ENCODE results near the gene PIGN. TPM values are rescaled to one million over a fixed set of nuclear protein-coding genes. Genes with fewer than 3 reads are reported as not detected.

PIGN gene
- total and polyA plus RNA-seq, 8 donors, result 2.0 to 113 (median 23.8) TPM

GRCh38 chr18:62033207-62033606 lies 153.6 kb downstream of the PIGN start:
- H3K9me3 ChIP-seq, result no peaks in the 10 kb centered on the region
- no peaks in the 10 kb centered on the region for H3K36me3 ChIP-seq
- H3K27ac ChIP-seq, result no peak overlapping the region
- DNase-seq, result no peak
- intact Hi-C loops (cut with DNase I; ENCODE audit: low total_unique reads), result no loop called here
- TF ChIP-seq POLR2AphosphoS5 (IDR thresholded peaks at IDR 0.05) (no peak), POLR2A (IDR thresholded peaks at IDR 0.05) (no peak), EP300 (IDR thresholded peaks at IDR 0.05) (no peak), CTCF (IDR thresholded peaks at IDR 0.05) (no peak)
- no peak overlapping the region for H3K4me3 ChIP-seq
- H3K4me1 ChIP-seq, result peaks cover 0 to 5% (median 0%) of the 10 kb centered on the region in 4 donors
- no peaks in the 10 kb centered on the region for H3K27me3 ChIP-seq
- 73 to 82% (median 76%) methylated on average over 5 of the region's 5 CpGs for WGBS, 5 donors

DNA sequence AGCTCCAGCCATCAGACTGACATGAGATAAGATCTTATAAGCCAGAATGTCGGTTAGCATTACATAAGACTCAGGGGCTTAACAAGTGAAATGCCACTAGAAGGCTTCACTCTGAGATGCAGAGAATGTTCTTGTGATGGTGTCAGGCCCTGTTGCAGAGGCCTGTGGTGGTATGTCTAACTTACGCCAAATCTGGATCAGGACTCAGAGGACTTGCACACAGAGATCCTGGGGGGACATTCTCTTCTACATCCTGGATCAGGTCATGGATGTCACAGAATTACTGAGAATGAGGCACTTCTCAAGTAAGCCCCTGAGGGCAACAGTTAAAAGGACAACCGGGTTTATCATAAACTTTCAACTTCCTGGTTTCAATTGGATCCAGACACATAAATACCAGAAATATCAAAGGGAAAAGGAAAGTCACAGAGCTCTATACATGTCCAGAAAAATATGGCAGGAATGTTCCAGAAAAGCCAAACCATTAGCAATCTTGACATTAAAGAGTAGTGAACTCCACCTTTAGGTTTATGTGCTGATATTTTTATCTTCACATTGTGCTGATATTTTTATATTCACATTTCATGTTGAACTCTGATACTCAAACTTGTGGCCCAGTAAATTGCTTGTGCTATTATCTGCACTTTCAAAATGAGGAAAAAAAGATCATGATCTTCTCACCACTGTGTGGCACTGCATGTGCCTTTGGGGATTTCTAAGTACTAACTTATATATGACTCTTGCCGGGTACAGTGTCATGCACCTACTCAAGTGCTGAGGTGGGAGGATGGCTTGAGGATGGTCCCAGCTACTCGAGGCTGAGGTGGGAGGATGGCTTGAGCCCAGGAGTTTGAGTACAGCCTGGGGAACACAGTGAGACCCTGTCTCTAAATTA lies 156.5 kb downstream of the PIGN start:
- H3K4me3 ChIP-seq, result no peak overlapping the region
- no peaks in the 10 kb centered on the region for H3K9me3 ChIP-seq
- WGBS, 5 donors, result 62 to 68% (median 66%) methylated on average over 5 of the region's 5 CpGs
- no peaks in the 10 kb centered on the region for H3K27me3 ChIP-seq
- H3K36me3 ChIP-seq, result no peaks in the 10 kb centered on the region
- no peak for DNase-seq
- no peak overlapping the region for H3K27ac ChIP-seq
- TF ChIP-seq POLR2A (IDR thresholded peaks at IDR 0.05) (no peak), CTCF (IDR thresholded peaks at IDR 0.05) (no peak), POLR2AphosphoS5 (IDR thresholded peaks at IDR 0.05) (no peak), EP300 (IDR thresholded peaks at IDR 0.05) (no peak)
- intact Hi-C loops (cut with DNase I; ENCODE audit: low total_unique reads), result no loop called here
- no peaks in the 10 kb centered on the region for H3K4me1 ChIP-seq

GRCh38 chr18:62028715-62029114 lies 158.1 kb downstream of the PIGN start:
- no peak for TF ChIP-seq POLR2A (IDR thresholded peaks at IDR 0.05)
- no peak for TF ChIP-seq POLR2AphosphoS5 (IDR thresholded peaks at IDR 0.05)
- TF ChIP-seq EP300 (IDR thresholded peaks at IDR 0.05), result no peak
- Histone ChIP-seq H3K4me1 (no peaks in the 10 kb centered on the region), H3K27me3 (no peaks in the 10 kb centered on the region), H3K9me3 (no peaks in the 10 kb centered on the region), H3K27ac (no peak overlapping the region), H3K4me3 (no peak overlapping the region), H3K36me3 (no peaks in the 10 kb centered on the region)
- WGBS, 5 donors, result 89 to 98% (median 94%) methylated on average over 2 of the region's 2 CpGs
- intact Hi-C loops (cut with DNase I; ENCODE audit: low total_unique reads), result no loop called here
- no peak for DNase-seq

DNA sequence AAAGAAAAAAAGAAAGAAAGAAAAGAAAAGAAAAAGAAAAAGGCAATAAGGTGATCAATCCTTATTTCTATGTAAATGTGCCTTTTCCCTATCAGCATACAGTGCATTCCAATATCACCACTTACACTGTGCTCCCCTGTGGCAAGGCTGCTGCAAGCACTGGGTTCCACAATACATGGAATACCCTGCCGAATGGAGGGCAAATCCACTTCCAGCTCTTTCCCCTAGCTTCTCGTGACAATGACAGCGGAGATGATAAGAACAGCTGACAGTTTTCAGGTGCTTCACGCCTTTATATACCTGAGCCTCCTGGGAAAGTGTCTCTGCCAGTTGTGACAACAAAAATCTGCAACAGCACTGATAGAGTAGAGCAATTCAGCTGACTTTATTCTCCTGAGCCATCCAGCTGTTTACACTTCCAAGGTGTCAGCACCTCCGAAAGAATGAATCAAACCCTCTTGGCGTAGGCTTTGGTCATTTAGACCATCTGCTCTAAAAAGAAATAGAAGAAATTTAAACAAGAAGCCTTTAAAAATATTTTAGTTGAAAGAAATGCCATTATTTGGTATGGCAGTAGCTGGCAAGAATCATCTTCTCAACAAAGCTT lies 158.8 kb downstream of the PIGN start:
- no peak for TF ChIP-seq POLR2AphosphoS5 (IDR thresholded peaks at IDR 0.05)
- no peak for TF ChIP-seq POLR2A (IDR thresholded peaks at IDR 0.05)
- no peak for TF ChIP-seq EP300 (IDR thresholded peaks at IDR 0.05)
- no peak for TF ChIP-seq CTCF (IDR thresholded peaks at IDR 0.05)
- H3K27ac ChIP-seq, result no peak overlapping the region
- no peaks in the 10 kb centered on the region for H3K36me3 ChIP-seq
- WGBS, 5 donors, result 65 to 84% (median 74%) methylated on average over 6 of the region's 6 CpGs
- H3K4me3 ChIP-seq, result no peak overlapping the region
- no peaks in the 10 kb centered on the region for H3K27me3 ChIP-seq
- no peaks in the 10 kb centered on the region for H3K4me1 ChIP-seq
- H3K9me3 ChIP-seq, result no peaks in the 10 kb centered on the region
- DNase-seq, result no peak
- intact Hi-C loops (cut with DNase I; ENCODE audit: low total_unique reads), result no loop called here
